ENCODE measurements around the gene AR. TPM values are rescaled to one million over a fixed set of nuclear protein-coding genes. Genes with fewer than 3 reads are reported as not detected.

Gene AR
- total and polyA plus RNA-seq, 9 of the 15 experiments (the other 6 are each of a cell fraction or from before 2014, with no cell fraction given), result 0.01 to 0.04 (median 0.01) TPM; not detected in 6

GRCh38 chrX:67777148-67777547, 233.3 kb downstream of the AR start:
- ATAC-seq, result no peak
- H3K27ac ChIP-seq (ENCODE audit: extremely low read depth, low read depth, low read length), result no peak overlapping the region
- no peak overlapping the region for H3K4me3 ChIP-seq
- FAIRE-seq, result no peak
- ChIA-PET CTCF (ENCODE audit: low intra/inter-chr PET ratio) (no interaction called here), POLR2A (no interaction called here)
- no TSS peak for BruUV-seq (replicated peaks)
- intact Hi-C loops (cut with micrococcal nuclease) (no loop called here), in situ Hi-C loops (cut with MboI) (no loop called here)
- no peaks in the 10 kb centered on the region for H3K9me1 ChIP-seq (ENCODE audit: control insufficient read depth, insufficient read depth, low read length)
- H3K9me3 ChIP-seq (replicated peaks; ENCODE audit: control insufficient read depth, insufficient read depth, low read depth, low read length), result no peaks in the 10 kb centered on the region
- no peak for DNase-seq (ENCODE audit: extremely low read depth in 1 of 4, low spot score in 3 of 4)
- TF ChIP-seq OTX1 (CRISPR knock-in tag; IDR thresholded peaks at IDR 0.05) (no peak), ZNF143 (CRISPR knock-in tag; IDR thresholded peaks at IDR 0.05) (no peak)
- H3K4me1 ChIP-seq (replicated peaks in 1 of 2; ENCODE audit: control insufficient read depth in 2 of 2, insufficient read depth in 2 of 2, low read length in 2 of 2), result no peaks in the 10 kb centered on the region
- H3K79me2 ChIP-seq (ENCODE audit: control insufficient read depth, insufficient read depth, low read length), result no peaks in the 10 kb centered on the region
- H4K20me1 ChIP-seq (replicated peaks; ENCODE audit: control insufficient read depth, insufficient read depth, low read length), result no peaks in the 10 kb centered on the region
- no peak overlapping the region for H3K9ac ChIP-seq (ENCODE audit: insufficient read depth in 1 of 2, low read depth in 2 of 2, low read length in 2 of 2)
- H3K4me2 ChIP-seq (ENCODE audit: insufficient read depth, low read length), result no peak overlapping the region
- no peak overlapping the region for H2AFZ ChIP-seq (ENCODE audit: low read depth, low read length)
- no peaks in the 10 kb centered on the region for H3K36me3 ChIP-seq (ENCODE audit: control insufficient read depth, insufficient read depth, low read length)
- H3K27me3 ChIP-seq (ENCODE audit: control insufficient read depth in 2 of 2, insufficient read depth in 2 of 2, low read length in 2 of 2), result no peaks in the 10 kb centered on the region

DNA sequence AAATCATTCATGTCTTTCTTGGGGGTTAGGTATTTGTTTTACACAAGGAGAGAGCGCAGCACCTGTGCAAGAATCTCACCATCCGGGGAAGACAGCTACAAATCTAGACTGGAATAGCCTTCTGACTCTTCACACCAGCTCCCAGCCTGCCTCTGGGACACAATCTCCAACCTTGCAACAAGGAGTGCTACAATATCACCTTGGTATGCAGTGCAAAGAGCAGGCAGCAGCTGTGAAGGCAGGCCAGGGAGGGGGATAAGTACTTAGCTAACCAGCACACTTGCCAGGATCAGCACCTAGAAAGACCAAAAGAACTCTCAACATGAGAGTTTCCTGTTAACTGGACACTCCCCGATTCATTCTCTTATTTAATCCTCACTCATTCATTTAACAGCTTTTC, 235.3 kb downstream of the AR start:
- WGBS (ENCODE audit: insufficient coverage, low coverage, missing lambda C conversion rate), result 4% methylated on average over 3 of the region's 3 CpGs
- Histone ChIP-seq H3K9ac (ENCODE audit: insufficient read depth in 1 of 2, low read depth in 2 of 2, low read length in 2 of 2) (no peak overlapping the region), H3K9me1 (ENCODE audit: control insufficient read depth, insufficient read depth, low read length) (no peaks in the 10 kb centered on the region), H3K27me3 (ENCODE audit: control insufficient read depth in 2 of 2, insufficient read depth in 2 of 2, low read length in 2 of 2) (no peaks in the 10 kb centered on the region), H3K4me2 (ENCODE audit: insufficient read depth, low read length) (no peak overlapping the region), H3K27ac (ENCODE audit: extremely low read depth, low read depth, low read length) (no peak overlapping the region), H3K4me1 (replicated peaks in 1 of 2; ENCODE audit: control insufficient read depth in 2 of 2, insufficient read depth in 2 of 2, low read length in 2 of 2) (no peaks in the 10 kb centered on the region), H2AFZ (ENCODE audit: low read depth, low read length) (no peak overlapping the region), H3K79me2 (ENCODE audit: control insufficient read depth, insufficient read depth, low read length) (no peaks in the 10 kb centered on the region), H3K4me3 (no peak overlapping the region), H3K9me3 (replicated peaks; ENCODE audit: control insufficient read depth, insufficient read depth, low read depth, low read length) (no peaks in the 10 kb centered on the region), H4K20me1 (replicated peaks; ENCODE audit: control insufficient read depth, insufficient read depth, low read length) (no peaks in the 10 kb centered on the region), H3K36me3 (ENCODE audit: control insufficient read depth, insufficient read depth, low read length) (no peaks in the 10 kb centered on the region)
- in situ Hi-C loops (cut with MboI) (no loop called here), intact Hi-C loops (cut with micrococcal nuclease) (no loop called here)
- DNase-seq (ENCODE audit: extremely low read depth in 1 of 4, low spot score in 3 of 4) (no peak), FAIRE-seq (no peak), ATAC-seq (no peak)
- ChIA-PET CTCF (ENCODE audit: low intra/inter-chr PET ratio) (no interaction called here), POLR2A (no interaction called here)
- BruUV-seq (replicated peaks), result no TSS peak
- TF ChIP-seq CEBPB (tag; IDR thresholded peaks at IDR 0.05) (no peak), ZNF511 (CRISPR knock-in tag; IDR thresholded peaks at IDR 0.05) (no peak), TGIF2 (CRISPR knock-in tag; IDR thresholded peaks at IDR 0.05) (no peak), SP1 (CRISPR knock-in tag; IDR thresholded peaks at IDR 0.05) (no peak), DMBX1 (CRISPR knock-in tag; IDR thresholded peaks at IDR 0.05; ENCODE audit: borderline replicate concordance) (no peak), CHD4 (IDR thresholded peaks at IDR 0.05; ENCODE audit: insufficient read depth, insufficient replicate concordance, low read depth, low read length, poor library complexity, severe bottlenecking) (no peak), SMARCB1 (IDR thresholded peaks at IDR 0.05; ENCODE audit: insufficient read length, low read depth) (no peak), THRAP3 (IDR thresholded peaks at IDR 0.05; ENCODE audit: borderline replicate concordance) (no peak), SP2 (IDR thresholded peaks at IDR 0.05; ENCODE audit: extremely low read depth, low read depth, low read length, poor library complexity, severe bottlenecking) (no peak), TAF7 (tag; IDR thresholded peaks at IDR 0.05) (no peak), SMAD1 (IDR thresholded peaks at IDR 0.05; ENCODE audit: low read depth, low read length, partially characterized antibody) (no peak), BMI1 (IDR thresholded peaks at IDR 0.05; ENCODE audit: low read length) (no peak)
- TF ChIP-seq, protein P1, sequence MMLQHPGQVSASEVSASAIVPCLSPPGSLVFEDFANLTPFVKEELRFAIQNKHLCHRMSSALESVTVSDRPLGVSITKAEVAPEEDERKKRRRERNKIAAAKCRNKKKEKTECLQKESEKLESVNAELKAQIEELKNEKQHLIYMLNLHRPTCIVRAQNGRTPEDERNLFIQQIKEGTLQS (IDR thresholded peaks at IDR 0.05), result no peak
- TF ChIP-seq, protein P1 (CRISPR knock-in tag; conservative IDR thresholded peaks at IDR 0.05), result no peak
- TF ChIP-seq, protein P2, sequence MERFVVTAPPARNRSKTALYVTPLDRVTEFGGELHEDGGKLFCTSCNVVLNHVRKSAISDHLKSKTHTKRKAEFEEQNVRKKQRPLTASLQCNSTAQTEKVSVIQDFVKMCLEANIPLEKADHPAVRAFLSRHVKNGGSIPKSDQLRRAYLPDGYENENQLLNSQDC (CRISPR knock-in tag; IDR thresholded peaks at IDR 0.05), result no peak

Data from K562 (cell line).